HEK293T (cell line): Measurements from ENCODE around the gene SPATA2.

Source experiments
- FOXK2 ChIP-seq: fragments of 450-650 bp; IDR thresholded peaks from 2 replicates; pipeline ENCODE4 v1.6.1; 2016; ENCODE audit warnings: mild to moderate bottlenecking
- FOXM1 ChIP-seq: fragments of 450-650 bp; IDR thresholded peaks from 2 replicates; pipeline ENCODE4 v1.6.1; 2017; ENCODE audit warnings: mild to moderate bottlenecking, borderline replicate concordance
- HDGF ChIP-seq: fragments of 450-650 bp; IDR thresholded peaks from 2 replicates; pipeline ENCODE4 v1.6.1; 2017; ENCODE audit warnings: antibody characterized with exemption, borderline replicate concordance
- NFRKB ChIP-seq: fragments of 450-650 bp; IDR thresholded peaks from 2 replicates; pipeline ENCODE4 v1.6.1; 2016; ENCODE audit warnings: mild to moderate bottlenecking, moderate library complexity
- SP1 ChIP-seq: fragments of 450-650 bp; IDR thresholded peaks from 2 replicates; pipeline ENCODE4 v1.6.1; 2017
- SUZ12 ChIP-seq: fragments of 450-650 bp; IDR thresholded peaks from 2 replicates; pipeline ENCODE4 v1.6.1; 2016; ENCODE audit warnings: mild to moderate bottlenecking
- TARDBP ChIP-seq: fragments of 450-650 bp; IDR thresholded peaks from 2 replicates; pipeline ENCODE4 v1.6.1; 2016

DNA sequence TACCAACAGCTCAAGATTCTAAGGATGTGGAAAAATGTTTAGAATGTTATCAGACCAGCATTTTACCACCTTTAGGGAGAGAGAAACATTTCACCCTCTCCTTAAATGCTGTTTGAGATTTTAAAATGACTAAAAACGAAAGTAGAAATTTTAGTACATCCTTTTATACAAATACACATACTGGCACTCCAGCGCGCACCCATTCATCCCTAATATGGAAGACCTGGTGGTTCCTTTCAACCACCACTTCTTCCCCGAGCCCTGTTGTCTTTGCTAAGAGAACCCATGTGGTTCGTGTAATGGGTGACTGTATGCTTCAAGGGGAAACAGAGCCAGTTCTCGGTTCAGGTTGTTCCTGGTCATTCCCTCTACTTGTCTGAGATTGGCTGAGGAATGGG is 21.3 kb downstream of the SPATA2 start:
- TF ChIP-seq SP1, result no peak
- no peak for TF ChIP-seq TARDBP
- TF ChIP-seq NFRKB, result no peak
- TF ChIP-seq SUZ12, result no peak
- no peak for TF ChIP-seq HDGF
- no peak for TF ChIP-seq FOXM1
- no peak for TF ChIP-seq FOXK2
